HepG2 (cell line): ENCODE measurements around the gene DISP1. TPM values are rescaled to one million over a fixed set of nuclear protein-coding genes. Genes with fewer than 3 reads are reported as not detected.

Source experiments
- ATAC-seq: fragments of 200-7000 bp; cut with Tn5 transposase; 3 replicates; pipeline ENCODE4 v1.9.1; 2020; ENCODE audit warnings: mild to moderate bottlenecking, moderate library complexity
- BruUV-seq: library from RNA; stranded (reverse); fragments of 400-500 nt; replicated peaks from 2 replicates; lab custom pipeline; 2021; lab: Mats Ljungman, UMichigan
- CTCF ChIA-PET: fragments of 300-600 bp; formaldehyde crosslinking; extraction: SDS; loops from one replicate; lab custom pipeline; 2021; ENCODE audit warnings: low total read pairs, inconsistent platforms, low intra/inter-chr PET ratio; lab: Yijun Ruan, JAX
- POLR2A ChIA-PET: fragments of 350-600 bp; sonication (Branson Sonifier 250); formaldehyde crosslinking; loops from one replicate; lab custom pipeline; 2020; ENCODE audit warnings: antibody characterized with exemption, inconsistent platforms; lab: Yijun Ruan, JAX
- DNase-seq: peaks from one replicate; pipeline ENCODE4 v3.0.0-alpha.2; 2015; ENCODE audit warnings: low spot score
- FAIRE-seq: peaks from 3 replicates; lab custom pipeline; 2011; peaks lifted over from hg19 to GRCh38; lab: Jason Lieb, UNC
- H2AFZ ChIP-seq: one replicate; pipeline ENCODE4 v1.6.1; 2011; ENCODE audit warnings: low read length, inconsistent platforms
- H3K27ac ChIP-seq: fragments of 300-600 bp; 3 replicates; pipeline ENCODE4 v1.8.0; 2011; ENCODE audit warnings: mixed run types, mild to moderate bottlenecking, mixed read lengths, low read length, inconsistent platforms; ENCODE audit not compliant: insufficient read depth; ENCODE audit errors: extremely low read length
- H3K27me3 ChIP-seq, 2 experiments: fragments of 200-600 bp in 1 of 2; 2 replicates in 1 of 2; 3 replicates in 1 of 2; pipeline versions ENCODE4 v1.6.0 to v1.8.0; 2011; ENCODE audit warnings: low read length in 2 of 2, mild to moderate bottlenecking in 2 of 2, moderate library complexity in 2 of 2, inconsistent platforms in 1 of 2; ENCODE audit not compliant: insufficient read depth in 2 of 2, control insufficient read depth in 1 of 2
- H3K36me3 ChIP-seq, 2 experiments: fragments of 200-600 bp in 1 of 2; replicated peaks in 1 of 2; 2 replicates in 1 of 2; 3 replicates in 1 of 2; pipeline versions ENCODE4 v1.5.1 to v1.8.0; 2011; ENCODE audit warnings: low read length in 2 of 2, inconsistent platforms in 1 of 2; ENCODE audit not compliant: insufficient read depth in 2 of 2, control insufficient read depth in 1 of 2
- H3K4me1 ChIP-seq: 2 replicates; pipeline ENCODE4 v1.5.1; 2012; ENCODE audit warnings: low read length, inconsistent platforms; ENCODE audit not compliant: insufficient read depth
- H3K4me2 ChIP-seq: 2 replicates; pipeline ENCODE4 v1.6.0; 2011; ENCODE audit warnings: low read depth, low read length, inconsistent platforms
- H3K4me3 ChIP-seq, 3 experiments: fragments of 200-600 bp in 1 of 3; sonication (generic), shearing (Covaris generic) in 1 of 3; replicated peaks in 1 of 3; 2 replicates each; pipeline ENCODE4 v1.5.1; 2011 to 2016; ENCODE audit warnings: low read length in 3 of 3, inconsistent platforms in 2 of 3, low read depth in 2 of 3, mild to moderate bottlenecking in 2 of 3, control low read depth in 1 of 3, mixed read lengths in 1 of 3; ENCODE audit not compliant: insufficient read depth in 1 of 3
- H3K79me2 ChIP-seq: one replicate; pipeline ENCODE4 v1.6.1; 2011; ENCODE audit warnings: low read length, inconsistent platforms; ENCODE audit not compliant: insufficient read depth
- H3K9ac ChIP-seq: 2 replicates; pipeline ENCODE4 v1.6.0; 2011; ENCODE audit warnings: mild to moderate bottlenecking, low read depth, low read length, inconsistent platforms; ENCODE audit not compliant: insufficient read depth
- H3K9me3 ChIP-seq: 2 replicates; pipeline ENCODE4 v1.5.1; 2012; ENCODE audit warnings: mild to moderate bottlenecking, low read length
- H4K20me1 ChIP-seq: 2 replicates; pipeline ENCODE4 v1.6.0; 2011; ENCODE audit warnings: inconsistent platforms, mild to moderate bottlenecking, low read length, moderate library complexity; ENCODE audit not compliant: insufficient read depth
- LCORL ChIP-seq, 2 experiments: fragments of 450-650 bp in 1 of 2; sonication (generic) in 1 of 2; formaldehyde crosslinking in 1 of 2; IDR thresholded peaks; 2 replicates each; pipeline versions ENCODE4 v1.5.0 to v1.6.1; 2017 to 2020; ENCODE audit warnings: antibody characterized with exemption in 1 of 2, missing genetic modification reagents in 1 of 2
- SOX5 ChIP-seq: IDR thresholded peaks from 2 replicates; pipeline ENCODE4 v1.6.1; 2016; ENCODE audit warnings: borderline replicate concordance
- in situ Hi-C: cut with HindIII; loops from 2 replicates; pipeline ENCODE4 v1.10.0; 2017; ENCODE audit warnings: low pct_unique_long_range_greater_than_20kb; ENCODE audit not compliant: extremely low pct_ligation_motif_present
- intact Hi-C: fragments of 100-400 bp; cut with micrococcal nuclease; formaldehyde crosslinking; loops from one replicate; pipeline ENCODE4 v1.10.0; 2022; ENCODE audit not compliant: unreplicated experiment
- polyA plus RNA-seq, 8 experiments: library from polyadenylated mRNA; depleted of rRNA in 3 of 8; stranded (reverse) in 7 of 8; unstranded in 1 of 8; fragments of >200 nt; fragmentation: Illumina TruSeq in 4 of 8; extraction: Trizol in 4 of 8; gene quantifications; 2 replicates each; pipeline versions ENCODE4 v1.2.1 to v1.2.3, GENCODE V29; 2011 to 2016; ENCODE audit warnings: low read depth in 4 of 8, missing spikeins in 1 of 8, mixed read lengths in 1 of 8; ENCODE audit not compliant: insufficient read depth in 1 of 8
- total RNA-seq, 5 experiments: library from RNA; depleted of rRNA; stranded (reverse); fragments of >200 nt; fragmentation: Illumina TruSeq; extraction: Trizol; gene quantifications; 2 replicates each; pipeline ENCODE4 v1.2.3, GENCODE V29; 2016; ENCODE audit warnings: low read depth in 1 of 5
- TF ChIP-seq, protein P1 (sequence below): sonication (generic); formaldehyde crosslinking; IDR thresholded peaks from 2 replicates; pipeline ENCODE4; 2020; ENCODE audit warnings: missing genetic modification reagents, mild to moderate bottlenecking, borderline replicate concordance

DISP1 gene
- total and polyA plus RNA-seq, 2 of the 13 experiments (the other 11 are each of a cell fraction or from before 2014, with no cell fraction given), result 1.9 to 2.0 TPM

- TF ChIP-seq, protein P1, sequence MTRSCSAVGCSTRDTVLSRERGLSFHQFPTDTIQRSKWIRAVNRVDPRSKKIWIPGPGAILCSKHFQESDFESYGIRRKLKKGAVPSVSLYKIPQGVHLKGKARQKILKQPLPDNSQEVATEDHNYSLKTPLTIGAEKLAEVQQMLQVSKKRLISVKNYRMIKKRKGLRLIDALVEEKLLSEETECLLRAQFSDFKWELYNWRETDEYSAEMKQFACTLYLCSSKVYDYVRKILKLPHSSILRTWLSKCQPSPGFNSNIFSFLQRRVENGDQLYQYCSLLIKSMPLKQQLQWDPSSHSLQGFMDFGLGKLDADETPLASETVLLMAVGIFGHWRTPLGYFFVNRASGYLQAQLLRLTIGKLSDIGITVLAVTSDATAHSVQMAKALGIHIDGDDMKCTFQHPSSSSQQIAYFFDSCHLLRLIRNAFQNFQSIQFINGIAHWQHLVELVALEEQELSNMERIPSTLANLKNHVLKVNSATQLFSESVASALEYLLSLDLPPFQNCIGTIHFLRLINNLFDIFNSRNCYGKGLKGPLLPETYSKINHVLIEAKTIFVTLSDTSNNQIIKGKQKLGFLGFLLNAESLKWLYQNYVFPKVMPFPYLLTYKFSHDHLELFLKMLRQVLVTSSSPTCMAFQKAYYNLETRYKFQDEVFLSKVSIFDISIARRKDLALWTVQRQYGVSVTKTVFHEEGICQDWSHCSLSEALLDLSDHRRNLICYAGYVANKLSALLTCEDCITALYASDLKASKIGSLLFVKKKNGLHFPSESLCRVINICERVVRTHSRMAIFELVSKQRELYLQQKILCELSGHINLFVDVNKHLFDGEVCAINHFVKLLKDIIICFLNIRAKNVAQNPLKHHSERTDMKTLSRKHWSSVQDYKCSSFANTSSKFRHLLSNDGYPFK (CRISPR knock-in tag), result no peak
Measured at GRCh38 chr1:222828939-222829338, 14.1 kb downstream of the DISP1 start (continued).

DNA sequence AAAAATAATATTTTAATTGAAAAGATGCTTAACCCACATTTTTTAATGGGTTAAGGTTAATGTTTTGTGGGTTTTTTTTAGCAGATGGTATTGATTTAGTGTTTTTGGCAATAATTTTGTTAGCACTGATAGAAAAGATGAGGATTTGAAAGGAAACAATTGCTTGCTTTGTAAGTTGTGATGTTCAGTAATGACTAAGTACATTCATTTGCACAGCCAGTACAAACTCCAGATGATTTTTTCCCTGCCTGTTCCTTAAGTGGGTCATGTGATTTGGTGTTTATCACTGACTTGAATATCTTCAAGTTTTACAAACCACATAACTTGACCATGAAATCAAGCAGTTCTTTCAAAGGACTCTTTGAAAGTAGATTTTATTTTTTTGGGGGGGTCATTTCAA is 15.0 kb downstream of the DISP1 start:
- H3K27ac ChIP-seq, result no peak overlapping the region
- intact Hi-C loops (no loop called here), in situ Hi-C loops (no loop called here)
- FAIRE-seq (no peak), DNase-seq (no peak), ATAC-seq (no peak)
- TF ChIP-seq LCORL (IDR thresholded peaks at IDR 0.05) (0 out of 2 replicates have a peak, but pooled peaks have one; percentile 36), LCORL (CRISPR knock-in tag; IDR thresholded peaks at IDR 0.05) (no peak), SOX5 (CRISPR knock-in tag) (no peak)
- no peak overlapping the region for H3K9ac ChIP-seq
- peaks cover 23% of the 10 kb centered on the region for H3K4me1 ChIP-seq
- H3K4me2 ChIP-seq, result no peak overlapping the region
- POLR2A ChIA-PET, result no interaction called here
- H3K4me3 ChIP-seq, result no peak overlapping the region
- H3K36me3 ChIP-seq, result no peaks in the 10 kb centered on the region
- no peaks in the 10 kb centered on the region for H3K9me3 ChIP-seq
- BruUV-seq, result no TSS peak
- no peaks in the 10 kb centered on the region for H3K27me3 ChIP-seq
- no peaks in the 10 kb centered on the region for H4K20me1 ChIP-seq
- no peaks in the 10 kb centered on the region for H3K79me2 ChIP-seq
- CTCF ChIA-PET, result no interaction called here
- no peak overlapping the region for H2AFZ ChIP-seq
